Measurements from ENCODE around the gene WDR46. TPM values are rescaled to one million over a fixed set of nuclear protein-coding genes. Genes with fewer than 3 reads are reported as not detected.

The WDR46 gene
- total and polyA plus RNA-seq, 10 of the 15 experiments (the other 5 are each of a cell fraction or from before 2014, with no cell fraction given), result 10.1 to 147 (median 86.0) TPM

DNA sequence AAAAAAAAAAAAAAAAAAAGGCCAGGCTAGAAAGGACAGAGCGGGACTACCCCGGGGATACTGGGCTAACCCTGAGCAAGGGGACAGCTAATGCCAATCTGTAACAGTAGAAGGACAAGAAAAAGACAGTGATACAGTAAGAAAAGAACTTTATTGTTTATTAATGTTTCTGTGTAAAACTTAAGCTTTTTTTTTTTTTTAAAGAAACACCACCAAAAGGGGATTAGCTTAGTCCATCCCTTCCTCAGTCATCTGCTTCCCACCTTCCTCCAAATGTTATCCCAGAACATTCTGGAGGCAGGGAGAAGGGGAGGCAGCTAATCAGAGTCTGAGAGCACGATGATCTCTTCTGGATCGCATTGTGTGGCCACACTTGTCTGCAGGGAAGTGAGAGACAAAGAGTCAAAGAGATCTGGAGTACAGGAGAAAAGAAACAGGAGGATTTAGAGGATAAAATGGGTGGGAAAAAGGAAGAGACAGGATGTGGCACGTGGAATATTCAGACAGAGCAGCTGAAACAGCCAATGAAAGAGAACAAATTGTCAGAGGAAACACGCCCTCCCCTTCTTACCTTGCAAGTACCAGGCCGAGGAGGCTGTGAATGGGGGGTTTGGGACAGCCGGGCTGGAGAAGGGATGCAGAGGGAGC lies 29.5 kb upstream of the WDR46 start:
- in situ Hi-C loops (cut with MboI) (no loop called here), intact Hi-C loops (cut with micrococcal nuclease; ENCODE audit: unreplicated experiment) (loop anchor here (5.0 kb wide), 1 partner anchor 99 kb away; the partner anchor contains the start of gene CUTA)
- DNase-seq (ENCODE audit: low read depth, low spot score) (no peak), FAIRE-seq (no peak), ATAC-seq (no peak)
- H3K4me2 ChIP-seq (ENCODE audit: control insufficient read depth, insufficient read depth), result peak overlapping the region; percentile 72
- peaks cover 35% of the 10 kb centered on the region for H3K4me1 ChIP-seq (ENCODE audit: control insufficient read depth, insufficient read depth, low read length)
- POLR2A ChIA-PET, result interaction anchor here (0.7 to 2.0 kb wide), 13 partner anchors 10 to 906 kb away, joined by 3 to 12 read pairs (median 6); partner anchors contain the start of genes B3GALT4, HLA-DPA1, PFDN6 and PHF1
- SMC1A ChIA-PET (ENCODE audit: uncharacterized antibody, unreplicated experiment), result interaction anchor here (0.6 to 1.3 kb wide), 5 partner anchors 19 to 112 kb away, joined by 3 to 8 read pairs (median 4); partner anchors contain the start of genes PFDN6 and WDR46
- H3K27ac ChIP-seq (ENCODE audit: control insufficient read depth, insufficient read depth), result no peak overlapping the region; the same call in 1 of the 2 replicates
- RAD21 ChIA-PET (ENCODE audit: unreplicated experiment), result interaction anchor here (0.7 to 2.8 kb wide), 13 partner anchors 19 to 303 kb away, joined by 3 to 22 read pairs (median 4); partner anchors contain the start of genes B3GALT4, ITPR3, PFDN6 and RGL2
- H3K9me3 ChIP-seq (replicated peaks; ENCODE audit: control insufficient read depth, insufficient read depth, low read length), result no peaks in the 10 kb centered on the region
- H4K20me1 ChIP-seq (ENCODE audit: control insufficient read depth, insufficient read depth), result 0 out of 2 replicates have a peak, but pooled peaks cover 3% of the 10 kb centered on the region
- peak overlapping the region; percentile 72; the same call in 1 of the 2 replicates for H3K9ac ChIP-seq (ENCODE audit: control insufficient read depth, insufficient read depth, low read length)
- CTCF ChIA-PET, result interaction anchor here (0.6 to 2.7 kb wide), 8 partner anchors 26 to 136 kb away, joined by 3 to 19 read pairs (median 4); partner anchors contain the start of genes B3GALT4, CUTA, RING1 and VPS52
- BruUV-seq (replicated peaks), result no TSS peak
- peaks cover 12 to 16% of the 10 kb centered on the region in 2 experiments; a peak in 3 of 4 replicates for H3K36me3 ChIP-seq (ENCODE audit: control insufficient read depth in 2 of 2, insufficient read depth in 2 of 2, low read length in 1 of 2)
- peaks cover 47% of the 10 kb centered on the region for H3K79me2 ChIP-seq (ENCODE audit: control insufficient read depth, insufficient read depth, low read length)
- TF ChIP-seq MXI1 (IDR thresholded peaks at IDR 0.05; ENCODE audit: low read depth, low read length) (0 out of 2 replicates have a peak, but pooled peaks have one; percentile 4), STAT3 (IDR thresholded peaks at IDR 0.05; ENCODE audit: low read depth, low read length) (no peak), SIX5 (IDR thresholded peaks at IDR 0.05; ENCODE audit: low read depth, low read length, severe bottlenecking) (no peak), ZNF207 (IDR thresholded peaks at IDR 0.05; ENCODE audit: borderline replicate concordance) (no peak), MYC (IDR thresholded peaks at IDR 0.05; ENCODE audit: insufficient read depth, insufficient read length, insufficient replicate concordance, low read length, severe bottlenecking) (no peak), YBX1 (IDR thresholded peaks at IDR 0.05) (no peak), SUPT20H (IDR thresholded peaks at IDR 0.05; ENCODE audit: borderline replicate concordance, control insufficient read depth, low read depth, low read length) (no peak), EGR1 (IDR thresholded peaks at IDR 0.05; ENCODE audit: borderline replicate concordance in 1 of 2, low read depth in 2 of 2, low read length in 2 of 2) (no peak), BHLHE40 (IDR thresholded peaks at IDR 0.05; ENCODE audit: borderline replicate concordance in 1 of 2, low read depth in 2 of 2, low read length in 1 of 2) (no peak), POLR2AphosphoS2 (IDR thresholded peaks at IDR 0.05; ENCODE audit: low read depth, low read length) (no peak), LARP7 (IDR thresholded peaks at IDR 0.05) (no peak)
- TF ChIP-seq, protein P1, sequence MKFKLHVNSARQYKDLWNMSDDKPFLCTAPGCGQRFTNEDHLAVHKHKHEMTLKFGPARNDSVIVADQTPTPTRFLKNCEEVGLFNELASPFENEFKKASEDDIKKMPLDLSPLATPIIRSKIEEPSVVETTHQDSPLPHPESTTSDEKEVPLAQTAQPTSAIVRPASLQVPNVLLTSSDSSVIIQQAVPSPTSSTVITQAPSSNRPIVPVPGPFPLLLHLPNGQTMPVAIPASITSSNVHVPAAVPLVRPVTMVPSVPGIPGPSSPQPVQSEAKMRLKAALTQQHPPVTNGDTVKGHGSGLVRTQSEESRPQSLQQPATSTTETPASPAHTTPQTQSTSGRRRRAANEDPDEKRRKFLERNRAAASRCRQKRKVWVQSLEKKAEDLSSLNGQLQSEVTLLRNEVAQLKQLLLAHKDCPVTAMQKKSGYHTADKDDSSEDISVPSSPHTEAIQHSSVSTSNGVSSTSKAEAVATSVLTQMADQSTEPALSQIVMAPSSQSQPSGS (IDR thresholded peaks at IDR 0.05; ENCODE audit: low read length), result 0 out of 2 replicates have a peak, but pooled peaks have one; percentile 10
- TF ChIP-seq, protein P2, sequence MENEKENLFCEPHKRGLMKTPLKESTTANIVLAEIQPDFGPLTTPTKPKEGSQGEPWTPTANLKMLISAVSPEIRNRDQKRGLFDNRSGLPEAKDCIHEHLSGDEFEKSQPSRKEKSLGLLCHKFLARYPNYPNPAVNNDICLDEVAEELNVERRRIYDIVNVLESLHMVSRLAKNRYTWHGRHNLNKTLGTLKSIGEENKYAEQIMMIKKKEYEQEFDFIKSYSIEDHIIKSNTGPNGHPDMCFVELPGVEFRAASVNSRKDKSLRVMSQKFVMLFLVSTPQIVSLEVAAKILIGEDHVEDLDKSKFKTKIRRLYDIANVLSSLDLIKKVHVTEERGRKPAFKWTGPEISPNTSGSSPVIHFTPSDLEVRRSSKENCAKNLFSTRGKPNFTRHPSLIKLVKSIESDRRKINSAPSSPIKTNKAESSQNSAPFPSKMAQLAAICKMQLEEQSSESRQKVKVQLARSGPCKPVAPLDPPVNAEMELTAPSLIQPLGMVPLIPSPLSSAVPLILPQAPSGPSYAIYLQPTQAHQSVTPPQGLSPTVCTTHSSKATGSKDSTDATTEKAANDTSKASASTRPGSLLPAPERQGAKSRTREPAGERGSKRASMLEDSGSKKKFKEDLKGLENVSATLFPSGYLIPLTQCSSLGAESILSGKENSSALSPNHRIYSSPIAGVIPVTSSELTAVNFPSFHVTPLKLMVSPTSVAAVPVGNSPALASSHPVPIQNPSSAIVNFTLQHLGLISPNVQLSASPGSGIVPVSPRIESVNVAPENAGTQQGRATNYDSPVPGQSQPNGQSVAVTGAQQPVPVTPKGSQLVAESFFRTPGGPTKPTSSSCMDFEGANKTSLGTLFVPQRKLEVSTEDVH (IDR thresholded peaks at IDR 0.05; ENCODE audit: low read depth, partially characterized antibody), result no peak
- H3K27me3 ChIP-seq (replicated peaks in 1 of 2; ENCODE audit: control insufficient read depth in 2 of 2, insufficient read depth in 2 of 2, low read length in 1 of 2), result no peaks in the 10 kb centered on the region
- H3K4me3 ChIP-seq, result peak overlapping the region; percentile 63
- 39% methylated on average over 8 of the region's 8 CpGs for WGBS (ENCODE audit: insufficient coverage, insufficient replicate concordance, low lambda C conversion rate, missing lambda C conversion rate)
- no peak overlapping the region for H2AFZ ChIP-seq (ENCODE audit: control insufficient read depth, low read depth, low read length)

Data from GM12878 (cell line).